NCI-H2196 treated with DMSO at 0.1 percent for 48 hours (cell line): ENCODE results near the gene ZCWPW1.
"Not testable (repeated sequence)": the region's sequence is repeated elsewhere in the genome, so short reads cannot be mapped to it uniquely, and the experiment has no call there.

Source experiments
- DNase-seq: peaks from one replicate; lab custom pipeline; 2025; ENCODE audit not compliant: unreplicated experiment; lab: John Stamatoyannopoulos, UW

ZCWPW1 gene

DNA sequence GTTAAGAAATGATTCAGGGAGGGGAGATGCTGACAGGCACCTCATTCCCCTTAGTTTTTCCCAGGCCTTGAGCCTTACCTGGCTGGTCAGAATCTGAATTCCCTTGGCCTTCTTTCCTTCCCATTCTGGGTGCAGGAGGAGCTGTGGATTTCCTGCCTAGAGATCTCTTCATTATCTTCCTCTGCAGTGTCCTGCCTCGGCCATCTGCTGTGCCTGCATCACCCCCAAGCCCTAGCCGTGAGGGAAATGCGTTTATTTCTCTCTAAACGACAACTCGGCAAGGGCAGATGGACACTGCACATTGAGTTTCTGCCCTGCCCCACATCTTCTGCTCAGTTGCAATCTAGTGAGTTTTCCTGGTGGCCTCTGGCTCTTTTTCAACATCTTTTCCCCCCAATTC, 26.7 kb downstream of the ZCWPW1 start:
- DNase-seq, result no peak

DNA sequence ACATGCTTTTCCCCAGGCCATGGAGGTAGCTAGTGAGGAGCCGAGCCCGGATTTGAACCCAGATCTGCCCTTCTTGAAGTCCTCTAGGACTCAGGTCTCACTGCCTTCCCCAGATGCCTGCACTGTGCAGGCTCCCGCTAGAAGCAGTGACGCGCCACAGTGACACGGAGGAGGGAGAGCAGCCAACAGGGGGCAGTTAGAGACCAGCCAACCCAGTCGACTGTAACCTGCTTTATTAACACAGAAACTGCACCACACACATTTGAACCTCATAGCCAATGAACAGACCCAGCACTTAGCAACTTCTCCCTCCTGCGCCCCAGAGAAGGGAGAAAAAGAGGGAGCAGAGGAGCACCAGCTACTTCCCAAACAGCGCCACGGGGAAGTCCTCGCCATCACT, 27.8 kb downstream of the ZCWPW1 start:
- no peak for DNase-seq

DNA sequence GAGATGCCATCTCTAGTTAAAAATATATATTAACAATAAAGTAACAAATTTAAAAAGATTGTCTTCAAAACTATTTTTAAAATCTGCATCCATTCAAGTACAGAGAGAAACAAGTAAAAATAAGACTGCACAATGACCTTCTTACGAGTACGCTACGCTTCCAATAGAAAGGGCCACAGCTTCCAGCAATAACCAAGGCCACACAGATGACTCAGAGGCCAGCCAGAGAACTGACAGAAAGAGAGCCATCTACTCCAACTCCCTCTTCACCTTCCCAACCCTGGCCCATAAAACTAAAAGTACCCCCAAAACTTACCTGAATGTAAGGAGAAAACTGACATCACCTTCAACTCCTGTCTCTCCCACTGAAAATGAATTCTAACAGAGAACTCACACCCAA, 28.5 kb downstream of the ZCWPW1 start:
- DNase-seq, result no peak

DNA sequence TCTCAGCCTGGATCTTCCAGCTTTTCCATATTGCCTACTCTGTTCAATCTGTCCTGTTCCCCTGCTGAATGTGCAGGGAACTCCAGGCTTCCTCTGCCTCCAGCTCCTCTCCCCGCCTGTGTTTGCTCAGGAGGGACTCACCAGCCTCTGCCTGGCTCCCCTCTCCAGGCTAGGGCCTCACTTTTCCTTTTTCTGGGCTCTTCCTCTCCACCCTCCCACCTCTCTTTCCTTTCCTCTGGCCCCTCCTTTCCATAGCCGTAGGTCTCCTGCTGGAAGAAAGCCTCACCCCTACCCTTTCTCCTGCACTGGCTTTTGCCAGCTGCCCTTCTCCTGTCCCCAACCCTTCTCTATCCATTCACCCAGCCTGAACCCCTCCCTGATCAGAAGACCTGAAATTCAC, 30.3 kb downstream of the ZCWPW1 start:
- no peak for DNase-seq

DNA sequence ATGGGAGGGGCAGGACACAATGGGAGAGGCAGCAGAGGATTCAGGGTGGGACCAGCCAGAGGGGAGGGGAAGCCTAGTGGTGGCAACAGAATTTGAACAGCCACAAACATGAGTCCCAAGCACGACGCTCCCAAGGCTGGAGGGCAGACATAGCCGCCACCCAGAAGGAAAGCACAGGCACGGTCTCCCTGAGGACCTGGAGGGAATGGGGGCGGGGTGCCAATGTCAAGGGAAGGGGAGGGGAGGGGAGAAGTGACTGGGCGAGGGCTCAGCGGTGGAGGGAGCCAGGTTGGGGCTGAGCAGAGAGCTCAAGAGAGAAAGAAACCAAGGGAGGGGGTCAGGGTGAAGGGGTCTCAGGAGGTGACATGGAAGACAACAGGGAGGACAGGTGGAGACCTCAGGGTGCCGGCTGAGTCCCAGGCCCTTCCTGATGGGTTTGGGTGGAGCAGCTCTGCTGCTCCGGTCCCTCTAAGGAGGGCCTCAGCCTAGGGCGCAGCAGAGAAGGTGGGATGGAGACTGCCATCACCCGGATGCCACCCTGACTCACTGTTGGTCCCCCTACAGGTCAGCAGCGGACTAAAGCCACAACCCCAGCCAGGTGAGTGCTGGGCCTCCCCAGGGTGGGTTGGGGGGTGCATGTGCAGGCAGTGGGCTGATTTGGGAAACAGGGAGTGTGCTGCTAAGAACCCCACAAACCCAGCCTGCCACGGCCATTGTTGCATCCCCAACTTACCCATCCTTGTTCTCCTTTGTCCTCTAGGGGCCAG, 31.0 kb downstream of the ZCWPW1 start:
- DNase-seq, result no peak

DNA sequence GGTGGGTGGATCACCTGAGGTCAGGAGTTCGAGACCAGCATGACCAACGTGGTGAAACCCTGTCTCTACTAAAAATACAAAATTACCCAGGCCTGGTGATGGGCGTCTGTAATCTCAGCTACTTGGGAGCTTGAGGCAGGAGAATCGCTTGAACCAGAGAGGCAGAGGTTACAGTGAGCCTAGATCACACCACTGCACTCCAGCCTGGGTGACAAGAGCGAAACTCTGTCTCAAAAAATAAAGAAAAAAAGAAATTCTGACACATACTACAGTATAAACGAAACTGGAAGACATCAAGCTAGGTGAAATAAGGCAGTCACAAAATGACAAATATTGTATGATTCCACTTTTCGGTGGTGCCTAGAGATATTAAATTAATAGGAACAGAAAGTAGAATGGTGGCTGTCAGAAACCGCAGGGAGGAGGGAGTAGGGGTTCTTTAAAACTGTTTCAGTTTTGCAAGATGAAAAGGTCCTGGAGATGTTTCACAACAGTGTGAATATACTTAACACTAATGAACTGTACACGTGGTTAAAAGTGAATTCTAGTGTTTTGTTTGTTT, 32.0 kb downstream of the ZCWPW1 start:
- DNase-seq, result no peak

DNA sequence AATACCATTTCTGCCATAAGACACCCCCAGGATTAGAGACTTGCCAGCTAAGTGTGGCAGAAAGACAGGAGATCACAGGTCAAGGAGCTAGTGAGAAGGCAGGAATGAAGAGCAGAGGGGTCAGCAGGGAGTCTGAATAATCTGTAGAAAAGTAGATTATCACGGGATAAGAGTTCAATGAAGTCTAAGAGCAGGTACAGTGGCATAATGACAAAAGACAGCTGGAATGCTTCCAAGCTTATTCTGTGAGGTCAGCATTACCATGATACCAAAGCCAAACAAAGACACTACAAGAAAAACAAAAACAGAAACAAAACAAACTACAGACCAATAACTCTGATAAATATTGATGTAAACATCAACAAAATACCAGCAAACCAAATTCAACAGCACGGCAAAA, 34.4 kb downstream of the ZCWPW1 start:
- no peak for DNase-seq

DNA sequence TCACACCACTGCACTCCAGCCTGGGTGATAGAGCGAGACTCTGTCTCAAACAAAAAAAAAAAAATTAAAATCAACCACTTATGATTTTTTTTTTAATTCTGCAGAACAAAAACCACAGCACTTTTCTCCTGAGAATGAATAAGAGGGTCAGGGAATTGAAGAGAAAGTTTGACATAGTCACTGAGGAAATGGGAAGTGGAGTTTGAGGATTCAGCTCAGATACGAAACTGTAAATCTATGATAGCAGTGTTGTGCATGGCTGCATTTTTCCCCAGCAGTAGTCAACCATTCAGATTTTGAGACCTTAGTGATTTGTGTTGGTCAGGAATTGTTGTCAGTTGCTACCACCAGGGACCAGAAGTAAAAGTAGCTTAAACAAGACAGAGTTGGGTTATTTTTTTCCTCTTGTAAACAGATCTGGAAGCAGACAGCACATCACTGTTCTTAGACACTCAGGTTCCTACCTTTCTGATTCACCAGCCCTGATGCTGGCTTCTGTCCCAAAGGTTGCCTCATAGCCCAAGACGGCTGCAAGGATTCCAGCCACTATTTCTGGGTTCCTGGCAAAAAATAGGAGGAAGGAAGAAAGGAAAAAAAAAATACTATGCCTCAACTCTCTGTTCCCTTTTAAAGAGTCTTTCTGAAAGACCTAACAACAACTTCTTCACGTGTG, 35.1 kb downstream of the ZCWPW1 start:
- DNase-seq, result no peak

DNA sequence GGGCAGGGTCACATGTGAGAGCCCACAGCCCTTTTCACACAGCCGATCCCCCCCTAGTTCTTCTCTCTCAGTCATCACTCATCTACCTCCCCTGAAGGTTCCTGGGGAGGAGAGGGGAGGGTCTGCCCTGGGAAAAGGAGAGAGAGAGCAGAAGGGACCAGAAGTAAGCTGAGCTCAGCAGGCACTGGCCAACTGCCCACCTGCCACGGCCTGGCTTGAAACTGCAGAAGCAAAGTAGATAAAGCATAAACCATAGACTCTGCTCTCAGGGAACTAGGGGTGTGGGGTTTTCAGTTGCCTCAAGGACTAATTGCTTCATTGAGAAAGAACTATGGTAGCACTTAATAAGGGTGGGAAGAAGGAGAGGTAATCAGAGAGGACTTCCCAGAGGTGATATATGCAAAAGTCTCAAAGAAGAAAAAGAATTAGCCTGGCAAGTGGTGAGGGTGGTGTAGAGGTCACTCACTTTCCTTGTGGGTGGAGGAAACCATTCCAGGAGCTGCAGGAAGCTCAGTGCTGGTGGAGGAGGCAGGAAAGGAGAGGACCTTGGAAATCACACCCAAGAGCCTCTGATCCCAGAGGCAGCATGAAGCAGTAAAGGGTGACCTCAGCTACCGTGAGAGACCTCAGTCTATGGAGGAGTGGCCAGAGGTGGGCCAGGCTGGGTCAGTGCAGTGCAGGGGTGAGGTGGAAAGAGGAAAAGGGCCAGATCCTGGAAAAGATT, 38.1 kb downstream of the ZCWPW1 start:
- no peak for DNase-seq

DNA sequence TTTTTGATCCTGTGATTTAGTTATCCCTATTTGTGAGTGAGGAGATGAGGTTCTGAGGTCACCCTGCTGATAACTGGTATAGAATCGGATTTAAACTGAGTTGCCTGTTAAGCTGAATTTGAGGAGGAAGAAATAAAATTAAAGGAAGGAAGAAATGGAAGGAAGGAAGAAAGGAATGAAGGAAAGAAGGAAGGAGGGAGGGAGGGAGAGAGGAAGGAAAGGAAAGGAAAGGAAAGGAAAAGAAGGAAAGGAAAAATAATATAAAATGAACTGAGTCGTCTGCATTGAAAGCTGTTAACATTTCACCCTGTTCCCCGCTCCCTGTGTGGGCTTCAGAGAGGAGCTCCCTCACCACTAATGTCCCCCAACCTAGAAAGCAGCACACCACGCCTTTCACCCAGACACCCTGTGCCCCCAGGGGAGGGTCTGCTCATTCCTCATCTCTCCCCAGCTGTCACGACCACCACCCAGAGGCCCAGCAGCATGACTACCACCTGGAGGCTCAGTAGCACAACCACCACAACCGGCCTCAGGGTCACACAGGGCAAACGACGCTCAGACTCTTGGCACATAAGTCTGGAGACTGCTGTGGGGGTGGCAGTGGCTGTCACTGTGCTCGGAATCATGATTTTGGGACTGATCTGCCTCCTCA, 38.9 kb downstream of the ZCWPW1 start:
- no peak for DNase-seq

DNA sequence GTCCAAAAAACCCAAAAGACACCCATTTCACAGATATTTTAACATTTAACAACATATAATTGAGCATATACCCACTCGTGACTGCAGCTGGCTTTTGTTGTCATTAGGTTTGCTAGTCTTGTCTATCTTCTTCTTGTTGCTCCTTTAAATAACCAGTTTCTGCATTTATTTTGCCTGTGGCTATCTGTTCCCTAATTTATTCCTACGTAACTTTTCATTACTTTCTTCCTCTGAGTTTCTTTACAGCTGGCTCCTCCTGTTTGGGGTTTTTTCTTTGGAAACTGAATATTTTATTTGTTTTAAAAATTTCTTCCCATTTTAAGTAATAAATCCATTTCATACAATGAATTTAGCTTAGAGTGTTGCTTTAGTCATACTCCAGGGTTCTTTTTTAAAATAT, 40.8 kb downstream of the ZCWPW1 start:
- no peak for DNase-seq

DNA sequence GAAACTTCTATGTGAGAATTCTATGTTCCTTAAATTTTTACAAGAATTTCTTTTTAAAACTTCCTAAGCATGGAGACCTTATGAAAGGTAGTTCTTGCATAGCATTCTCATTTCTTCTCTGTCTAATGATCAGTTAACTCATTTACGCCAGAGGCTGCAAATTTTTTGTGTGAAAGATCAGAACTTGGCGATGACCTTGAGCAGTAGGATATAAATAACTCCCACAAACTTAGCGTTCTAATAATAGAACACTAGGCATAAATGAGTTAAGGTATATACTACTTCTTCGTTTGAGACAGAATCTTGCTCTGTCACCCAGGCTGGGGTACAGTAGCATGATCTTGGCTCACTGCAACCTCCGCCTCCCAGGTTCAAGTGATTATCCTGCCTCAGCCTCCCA, 41.6 kb downstream of the ZCWPW1 start:
- no peak for DNase-seq

DNA sequence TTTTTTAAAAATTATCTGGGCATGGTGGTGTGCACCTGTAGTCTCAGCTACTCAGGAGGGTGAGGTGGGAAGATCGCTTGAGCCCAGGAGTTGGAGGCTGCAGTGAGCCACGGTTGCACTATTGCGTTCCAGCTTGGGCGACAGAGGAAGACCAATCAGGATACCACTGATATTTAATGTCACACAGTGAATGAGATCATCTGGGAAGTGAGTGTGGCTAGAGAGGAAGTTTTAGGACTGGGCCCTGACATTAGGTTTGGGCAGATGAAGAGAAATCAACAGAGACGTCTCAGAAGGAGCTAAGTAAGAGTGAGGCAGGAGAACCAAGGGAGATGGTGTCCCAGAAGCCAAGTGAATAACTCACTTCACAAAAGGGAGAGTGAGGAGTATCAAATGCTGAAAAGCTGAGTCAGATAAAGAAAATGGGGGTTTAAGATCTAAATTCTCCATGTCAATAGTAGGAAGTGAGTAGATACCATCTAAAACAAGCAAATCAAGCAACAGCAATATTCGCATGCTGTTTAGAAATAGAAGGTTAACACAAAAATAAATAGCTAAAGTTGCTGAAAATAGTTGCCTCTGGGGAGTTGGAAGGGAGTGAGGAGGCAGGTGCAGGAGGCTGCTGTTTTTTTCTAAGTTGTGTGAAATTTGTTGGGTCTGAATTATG, 43.7 kb downstream of the ZCWPW1 start:
- DNase-seq, result no peak

DNA sequence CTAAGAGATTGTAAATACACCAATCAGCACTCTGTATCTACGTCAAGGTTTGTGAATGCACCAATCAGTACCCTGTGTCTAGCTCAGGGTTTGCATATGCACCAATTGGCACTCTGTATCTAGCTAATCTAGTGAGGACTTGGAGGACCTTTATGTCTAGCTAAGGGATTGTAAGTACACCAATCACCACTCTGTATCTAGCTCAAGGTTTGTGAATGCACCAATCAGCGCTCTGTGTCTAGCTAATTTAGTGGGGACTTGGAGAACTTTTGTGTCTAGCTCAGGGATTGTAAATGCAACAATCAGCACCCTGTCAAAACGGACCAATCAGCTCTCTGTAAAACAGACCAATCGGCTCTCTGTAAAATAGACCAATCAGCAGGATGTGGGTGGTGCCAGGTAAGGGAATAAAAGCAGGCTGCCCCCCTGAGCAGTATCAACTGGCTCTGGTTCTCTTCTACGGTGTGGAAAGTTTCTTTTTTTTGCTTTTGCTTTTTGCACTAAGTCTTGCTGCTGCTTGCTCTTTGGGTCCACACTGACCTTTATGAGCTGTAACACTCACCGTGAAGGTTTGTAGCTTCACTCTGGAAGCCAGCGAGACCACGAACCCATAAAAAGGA, 46.2 kb downstream of the ZCWPW1 start:
- DNase-seq, result peak; percentile 57

DNA sequence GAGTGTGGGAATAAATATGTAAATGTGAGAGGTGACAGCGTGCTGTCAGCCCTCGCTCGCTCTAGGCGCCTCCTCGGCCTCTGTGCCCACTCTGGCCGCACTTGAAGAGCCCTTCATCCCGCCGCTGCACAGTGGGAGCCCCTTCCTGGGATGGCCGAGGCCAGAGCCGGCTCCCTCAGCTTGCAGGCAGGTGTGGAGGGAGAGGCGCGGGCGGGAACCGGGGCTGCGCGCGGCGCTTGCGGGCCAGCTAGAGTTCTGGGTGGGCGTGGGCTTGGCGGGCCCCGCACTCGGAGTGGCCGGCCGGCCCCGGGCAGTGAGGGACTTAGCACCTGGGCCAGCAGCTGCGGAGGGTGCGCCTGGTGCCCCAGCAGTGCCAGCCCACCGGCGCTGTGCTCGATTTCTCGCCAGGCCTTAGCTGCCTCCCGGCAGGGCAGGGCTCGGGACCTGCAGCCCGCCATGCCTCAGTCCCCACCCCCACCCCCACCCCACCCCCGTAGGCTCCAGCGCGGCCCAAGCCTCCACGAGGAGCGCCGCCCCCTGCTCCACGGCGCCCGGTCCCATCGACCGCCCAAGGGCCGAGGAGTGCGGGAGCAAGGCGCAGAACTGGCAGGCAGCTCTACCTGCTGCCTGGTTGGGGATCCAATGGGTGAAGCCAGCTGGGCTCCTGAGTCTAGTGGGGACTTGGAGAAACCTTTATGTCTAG, 46.8 kb downstream of the ZCWPW1 start:
- not testable (repeated sequence) for DNase-seq

DNA sequence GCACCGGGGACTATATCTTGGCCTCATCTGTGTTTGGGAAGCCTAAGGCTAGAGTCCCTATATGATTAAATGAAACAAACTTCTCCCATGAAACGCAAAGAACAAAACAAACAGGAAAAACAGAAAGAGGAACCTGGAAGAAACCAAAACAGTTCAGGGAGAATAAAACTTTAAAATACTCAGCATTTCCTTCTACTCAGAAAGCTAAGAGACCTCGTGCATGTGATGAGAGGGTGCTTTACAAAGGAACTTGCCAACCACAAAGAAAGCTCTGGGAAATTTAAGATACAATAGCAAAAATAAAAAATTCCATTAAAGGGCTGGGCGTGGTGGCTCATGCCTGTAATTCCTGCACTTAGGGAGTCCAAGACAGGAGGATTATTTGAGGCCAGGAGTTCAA, 48.3 kb downstream of the ZCWPW1 start:
- no peak for DNase-seq

DNA sequence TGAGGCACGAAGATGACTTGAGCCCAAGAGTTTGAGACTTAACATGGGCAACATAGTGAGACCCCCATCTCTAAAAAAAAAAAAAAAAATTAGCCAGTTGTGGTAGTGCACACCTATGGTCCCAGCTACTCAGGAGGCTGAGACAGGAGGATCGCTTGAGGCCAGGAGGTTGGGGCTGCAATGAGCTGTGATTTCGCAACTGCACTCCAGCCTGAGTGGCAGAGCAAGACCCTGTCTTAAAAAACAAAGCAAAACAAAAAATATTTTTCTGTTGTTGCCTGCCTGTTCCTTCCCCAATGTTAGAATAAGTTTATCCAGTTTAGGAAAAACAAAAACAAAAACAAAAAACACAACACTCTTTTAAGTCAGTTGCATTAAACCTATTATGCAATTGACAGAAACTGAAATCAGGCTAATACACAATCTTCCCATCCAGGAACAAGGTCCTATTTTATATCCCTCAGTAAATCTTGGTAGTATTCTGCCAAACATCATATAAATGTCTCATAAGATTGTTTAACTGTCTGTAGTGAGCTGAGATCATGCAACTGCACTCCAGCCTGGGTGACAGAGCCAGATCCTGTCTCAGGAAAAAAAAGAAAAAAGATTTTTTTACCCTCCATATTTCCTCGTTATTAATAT, 50.3 kb downstream of the ZCWPW1 start:
- no peak for DNase-seq

DNA sequence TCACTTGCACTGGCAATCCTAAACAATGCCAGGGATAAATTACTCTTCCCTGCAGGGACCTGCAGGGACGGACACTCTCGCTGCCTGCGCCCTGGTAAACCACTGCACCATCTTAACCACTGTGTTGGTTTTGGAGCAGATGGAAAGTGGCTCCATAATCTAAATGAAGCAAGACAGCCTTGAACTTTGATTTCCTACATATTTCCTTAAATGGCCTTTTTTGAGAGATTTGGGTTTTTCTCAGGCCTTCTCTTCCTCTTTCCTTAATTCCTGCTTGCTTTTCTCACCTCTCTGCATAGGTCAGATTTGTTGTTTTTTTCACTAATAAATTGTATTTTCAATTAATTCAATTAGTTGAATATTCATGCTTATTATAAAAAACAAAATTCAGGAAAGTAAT, 52.4 kb downstream of the ZCWPW1 start:
- DNase-seq, result no peak

DNA sequence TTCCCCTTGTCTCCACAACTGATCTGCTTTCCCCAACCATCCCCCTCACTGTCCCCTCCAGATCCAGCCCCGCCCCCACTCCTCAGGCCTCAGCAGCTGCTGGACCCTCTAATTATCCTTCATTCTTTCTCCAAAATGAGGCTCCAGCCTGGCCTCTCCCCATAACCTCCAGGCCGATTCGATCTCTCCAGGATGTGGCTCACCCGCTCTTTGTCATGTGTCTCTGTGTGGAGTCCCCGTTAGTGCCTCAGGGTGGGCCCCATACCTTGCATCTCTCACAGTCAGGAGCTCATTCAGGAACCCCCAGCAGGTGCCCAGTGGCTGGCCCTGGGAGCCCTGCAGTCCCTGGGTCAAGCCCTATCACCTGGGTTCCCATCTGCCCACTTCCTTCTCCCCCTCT, 53.9 kb downstream of the ZCWPW1 start:
- no peak for DNase-seq
